ENCODE measurements around the gene SLC34A1.

SLC34A1 gene

DNA sequence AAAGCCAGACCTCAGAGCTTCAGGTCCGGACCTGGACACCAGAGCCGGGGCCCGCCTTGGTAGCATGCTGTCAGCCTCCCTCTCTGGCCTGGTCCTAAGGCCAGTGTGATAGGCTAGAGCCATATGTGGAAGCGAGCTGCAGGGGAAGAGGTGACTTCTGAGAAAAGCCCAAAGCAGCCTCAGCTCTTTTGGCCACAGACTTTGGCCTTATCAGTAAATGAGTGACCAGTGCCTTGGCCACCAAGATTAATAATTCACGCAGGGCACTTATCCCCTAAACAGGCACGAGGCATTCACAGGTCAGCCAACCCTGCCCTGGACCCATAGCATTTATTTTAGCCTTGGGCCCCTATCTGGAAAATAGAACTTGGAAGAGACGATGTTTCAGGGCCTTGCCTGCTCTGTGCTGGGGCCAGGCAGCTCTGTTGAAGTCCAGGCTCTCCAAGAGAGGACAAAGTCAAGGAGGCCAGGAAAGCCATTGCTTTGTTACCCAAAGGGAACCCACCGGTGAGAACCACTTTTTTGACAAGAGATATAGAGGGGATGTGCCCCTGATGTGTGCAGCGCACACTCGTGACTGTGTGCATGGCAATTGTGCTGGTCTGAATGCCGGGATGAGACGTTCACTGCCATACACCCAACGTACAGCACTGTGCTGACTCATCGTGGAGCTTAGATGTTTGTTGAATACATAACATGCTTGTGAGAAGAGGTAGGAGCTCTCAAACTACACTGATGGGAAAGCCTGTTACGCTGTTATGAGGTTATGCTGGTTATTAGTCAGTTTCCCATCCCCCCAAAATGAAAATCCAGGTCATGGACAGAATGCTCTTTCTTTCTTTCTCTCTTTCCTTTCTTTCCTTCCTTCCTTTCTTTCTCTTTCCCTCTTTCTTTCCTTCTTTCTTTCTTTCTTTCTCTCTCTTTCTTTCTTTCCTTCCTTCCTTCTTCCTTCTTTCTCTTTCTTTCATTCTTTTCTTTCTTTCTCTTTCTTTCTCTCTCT lies 5.0 kb upstream of the SLC34A1 start (continued):
- TF ChIP-seq, protein P1, sequence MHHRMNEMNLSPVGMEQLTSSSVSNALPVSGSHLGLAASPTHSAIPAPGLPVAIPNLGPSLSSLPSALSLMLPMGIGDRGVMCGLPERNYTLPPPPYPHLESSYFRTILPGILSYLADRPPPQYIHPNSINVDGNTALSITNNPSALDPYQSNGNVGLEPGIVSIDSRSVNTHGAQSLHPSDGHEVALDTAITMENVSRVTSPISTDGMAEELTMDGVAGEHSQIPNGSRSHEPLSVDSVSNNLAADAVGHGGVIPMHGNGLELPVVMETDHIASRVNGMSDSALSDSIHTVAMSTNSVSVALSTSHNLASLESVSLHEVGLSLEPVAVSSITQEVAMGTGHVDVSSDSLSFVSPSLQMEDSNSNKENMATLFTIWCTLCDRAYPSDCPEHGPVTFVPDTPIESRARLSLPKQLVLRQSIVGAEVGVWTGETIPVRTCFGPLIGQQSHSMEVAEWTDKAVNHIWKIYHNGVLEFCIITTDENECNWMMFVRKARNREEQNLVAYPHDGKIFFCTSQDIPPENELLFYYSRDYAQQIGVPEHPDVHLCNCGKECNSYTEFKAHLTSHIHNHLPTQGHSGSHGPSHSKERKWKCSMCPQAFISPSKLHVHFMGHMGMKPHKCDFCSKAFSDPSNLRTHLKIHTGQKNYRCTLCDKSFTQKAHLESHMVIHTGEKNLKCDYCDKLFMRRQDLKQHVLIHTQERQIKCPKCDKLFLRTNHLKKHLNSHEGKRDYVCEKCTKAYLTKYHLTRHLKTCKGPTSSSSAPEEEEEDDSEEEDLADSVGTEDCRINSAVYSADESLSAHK (tag by site-specific recombination; IDR thresholded peaks at IDR 0.05): no peak
- TF ChIP-seq, protein P2, sequence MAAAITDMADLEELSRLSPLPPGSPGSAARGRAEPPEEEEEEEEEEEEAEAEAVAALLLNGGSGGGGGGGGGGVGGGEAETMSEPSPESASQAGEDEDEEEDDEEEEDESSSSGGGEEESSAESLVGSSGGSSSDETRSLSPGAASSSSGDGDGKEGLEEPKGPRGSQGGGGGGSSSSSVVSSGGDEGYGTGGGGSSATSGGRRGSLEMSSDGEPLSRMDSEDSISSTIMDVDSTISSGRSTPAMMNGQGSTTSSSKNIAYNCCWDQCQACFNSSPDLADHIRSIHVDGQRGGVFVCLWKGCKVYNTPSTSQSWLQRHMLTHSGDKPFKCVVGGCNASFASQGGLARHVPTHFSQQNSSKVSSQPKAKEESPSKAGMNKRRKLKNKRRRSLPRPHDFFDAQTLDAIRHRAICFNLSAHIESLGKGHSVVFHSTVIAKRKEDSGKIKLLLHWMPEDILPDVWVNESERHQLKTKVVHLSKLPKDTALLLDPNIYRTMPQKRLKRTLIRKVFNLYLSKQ (tag by site-specific recombination; IDR thresholded peaks at IDR 0.05; ENCODE audit: borderline replicate concordance): no peak
- TF ChIP-seq YY2 (tag by site-specific recombination; IDR thresholded peaks at IDR 0.05) (0 out of 2 replicates have a peak, but pooled peaks have one; percentile 12), ZNF692 (tag by site-specific recombination; IDR thresholded peaks at IDR 0.05) (no peak), MZF1 (tag by site-specific recombination; IDR thresholded peaks at IDR 0.05; ENCODE audit: borderline replicate concordance) (no peak), ZNF302 (tag by site-specific recombination; IDR thresholded peaks at IDR 0.05; ENCODE audit: low read depth) (no peak), ZNF600 (tag by site-specific recombination; IDR thresholded peaks at IDR 0.05) (peak; percentile 97), ZBTB1 (tag by site-specific recombination; IDR thresholded peaks at IDR 0.05) (no peak), ZEB2 (tag by site-specific recombination; IDR thresholded peaks at IDR 0.05) (0 out of 2 replicates have a peak, but pooled peaks have one; percentile 29), ZNF366 (tag by site-specific recombination; conservative IDR thresholded peaks at IDR 0.05) (peak; percentile 99), SP7 (tag by site-specific recombination; IDR thresholded peaks at IDR 0.05) (peak; percentile 29; the same call in 1 of the 2 replicates), ZBTB8A (tag by site-specific recombination; IDR thresholded peaks at IDR 0.05) (peak; percentile 12; the same call in 1 of the 2 replicates), ZNF350 (tag by site-specific recombination; IDR thresholded peaks at IDR 0.05) (no peak), ZNF660 (tag by site-specific recombination; IDR thresholded peaks at IDR 0.05) (no peak), ZBTB17 (tag by site-specific recombination; IDR thresholded peaks at IDR 0.05) (peak; percentile 63; the same call in 1 of the 2 replicates), ZBTB21 (tag by site-specific recombination; IDR thresholded peaks at IDR 0.05) (peak; percentile 43; the same call in 1 of the 2 replicates), ZNF121 (tag by site-specific recombination; IDR thresholded peaks at IDR 0.05) (no peak), RBAK (tag by site-specific recombination; IDR thresholded peaks at IDR 0.05) (peak; percentile 28; the same call in 1 of the 2 replicates), PRDM1 (tag by site-specific recombination; IDR thresholded peaks at IDR 0.05) (peak; percentile 97), ZNF175 (tag by site-specific recombination; IDR thresholded peaks at IDR 0.05) (no peak), ZNF2 (tag by site-specific recombination; IDR thresholded peaks at IDR 0.05) (0 out of 2 replicates have a peak, but pooled peaks have one; percentile 50), ZNF639 (tag by site-specific recombination; IDR thresholded peaks at IDR 0.05) (peak; percentile 38; the same call in 1 of the 2 replicates), ZNF112 (tag by site-specific recombination; IDR thresholded peaks at IDR 0.05) (no peak), ZSCAN5A (tag by site-specific recombination; IDR thresholded peaks at IDR 0.05) (no peak), GLI4 (tag by site-specific recombination; IDR thresholded peaks at IDR 0.05) (no peak)
- TF ChIP-seq, protein P3, sequence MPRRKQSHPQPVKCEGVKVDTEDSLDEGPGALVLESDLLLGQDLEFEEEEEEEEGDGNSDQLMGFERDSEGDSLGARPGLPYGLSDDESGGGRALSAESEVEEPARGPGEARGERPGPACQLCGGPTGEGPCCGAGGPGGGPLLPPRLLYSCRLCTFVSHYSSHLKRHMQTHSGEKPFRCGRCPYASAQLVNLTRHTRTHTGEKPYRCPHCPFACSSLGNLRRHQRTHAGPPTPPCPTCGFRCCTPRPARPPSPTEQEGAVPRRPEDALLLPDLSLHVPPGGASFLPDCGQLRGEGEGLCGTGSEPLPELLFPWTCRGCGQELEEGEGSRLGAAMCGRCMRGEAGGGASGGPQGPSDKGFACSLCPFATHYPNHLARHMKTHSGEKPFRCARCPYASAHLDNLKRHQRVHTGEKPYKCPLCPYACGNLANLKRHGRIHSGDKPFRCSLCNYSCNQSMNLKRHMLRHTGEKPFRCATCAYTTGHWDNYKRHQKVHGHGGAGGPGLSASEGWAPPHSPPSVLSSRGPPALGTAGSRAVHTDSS (tag by site-specific recombination; IDR thresholded peaks at IDR 0.05): no peak
- TF ChIP-seq, protein P4, sequence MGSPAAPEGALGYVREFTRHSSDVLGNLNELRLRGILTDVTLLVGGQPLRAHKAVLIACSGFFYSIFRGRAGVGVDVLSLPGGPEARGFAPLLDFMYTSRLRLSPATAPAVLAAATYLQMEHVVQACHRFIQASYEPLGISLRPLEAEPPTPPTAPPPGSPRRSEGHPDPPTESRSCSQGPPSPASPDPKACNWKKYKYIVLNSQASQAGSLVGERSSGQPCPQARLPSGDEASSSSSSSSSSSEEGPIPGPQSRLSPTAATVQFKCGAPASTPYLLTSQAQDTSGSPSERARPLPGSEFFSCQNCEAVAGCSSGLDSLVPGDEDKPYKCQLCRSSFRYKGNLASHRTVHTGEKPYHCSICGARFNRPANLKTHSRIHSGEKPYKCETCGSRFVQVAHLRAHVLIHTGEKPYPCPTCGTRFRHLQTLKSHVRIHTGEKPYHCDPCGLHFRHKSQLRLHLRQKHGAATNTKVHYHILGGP (tag by site-specific recombination; IDR thresholded peaks at IDR 0.05): no peak

Data from HEK293 (cell line).